ENCODE results near the gene FRMPD1.

FRMPD1 gene

DNA sequence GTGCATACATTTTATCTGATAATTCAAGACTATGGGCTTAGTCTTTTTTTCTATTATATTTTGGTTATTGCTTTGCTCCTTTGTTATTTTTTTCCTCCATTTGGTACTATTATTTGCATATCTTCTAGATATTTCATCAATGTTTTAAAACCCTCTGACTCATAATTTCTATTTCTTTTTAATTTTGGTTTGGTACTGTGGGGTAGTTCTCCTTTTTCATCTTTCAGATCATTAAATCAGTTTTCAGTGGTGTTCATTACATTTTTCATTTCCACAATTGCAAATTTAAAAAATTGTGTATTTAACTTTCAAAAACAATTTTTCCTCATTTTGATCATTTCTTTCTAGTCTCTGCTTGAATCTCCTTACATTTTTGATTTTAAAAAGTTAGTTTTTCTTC is 7.5 kb upstream of the FRMPD1 start:
- Histone ChIP-seq H3K23ac (ENCODE audit: low read length) (no peak overlapping the region), H3K4me1 (ENCODE audit: control insufficient read depth, low read depth, low read length) (no peaks in the 10 kb centered on the region), H2BK15ac (replicated peaks; ENCODE audit: low read depth) (no peak overlapping the region), H3K79me2 (ENCODE audit: control insufficient read depth, insufficient read depth, low read length) (no peaks in the 10 kb centered on the region), H2BK5ac (ENCODE audit: low read length) (no peak overlapping the region), H3K27me3 (ENCODE audit: insufficient read depth, low read length, poor library complexity) (no peaks in the 10 kb centered on the region), H3K36me3 (ENCODE audit: control insufficient read depth, insufficient read depth, low read length) (no peaks in the 10 kb centered on the region), H3K4me2 (ENCODE audit: low read length) (no peak overlapping the region), H3K9ac (ENCODE audit: low read length) (no peak overlapping the region), H3K56ac (ENCODE audit: low read length) (no peak overlapping the region), H4K5ac (ENCODE audit: low read length) (no peak overlapping the region), H3K18ac (ENCODE audit: low read length) (no peak overlapping the region), H3K4me3 (ENCODE audit: low read length) (no peak overlapping the region), H2BK120ac (ENCODE audit: low read depth, low read length) (no peak overlapping the region), H2AK5ac (ENCODE audit: low read length) (no peak overlapping the region), H3K27ac (ENCODE audit: low read depth, low read length) (no peak overlapping the region), H3K4ac (ENCODE audit: low read depth, low read length) (no peak overlapping the region), H4K8ac (ENCODE audit: low read depth, low read length) (no peak overlapping the region), H3K79me1 (ENCODE audit: low read length) (no peaks in the 10 kb centered on the region)
- no peak for DNase-seq

DNA sequence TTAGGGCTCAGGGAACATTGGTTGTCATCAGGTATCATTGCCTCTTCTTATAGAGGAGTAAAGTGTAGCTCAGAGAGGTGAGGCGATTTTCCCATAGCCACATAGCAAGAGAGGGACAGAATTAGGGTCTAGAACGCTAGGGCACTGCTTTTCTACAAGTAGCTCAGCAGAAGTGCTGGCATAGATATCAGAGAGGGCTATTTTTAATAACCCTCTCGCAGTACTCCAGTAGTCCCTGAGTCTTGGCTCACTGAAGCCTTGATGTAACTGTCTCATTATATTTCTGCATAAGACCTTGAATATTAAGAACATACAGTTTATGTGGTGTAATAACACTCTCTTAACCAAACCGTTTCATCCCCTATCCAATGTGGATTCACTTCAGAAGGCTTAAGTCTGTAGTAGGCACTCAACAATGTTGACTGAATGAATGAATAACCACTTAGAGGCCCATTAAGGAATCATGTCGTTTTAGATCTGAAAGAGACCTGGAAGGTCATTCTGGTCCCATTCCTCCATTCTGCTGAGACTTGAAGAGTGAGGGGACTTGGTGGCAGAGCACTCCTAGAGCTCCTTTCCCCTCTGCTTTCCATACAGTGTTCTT is 4.7 kb upstream of the FRMPD1 start:
- no peak overlapping the region for H2BK15ac ChIP-seq (replicated peaks; ENCODE audit: low read depth)
- H3K18ac ChIP-seq (ENCODE audit: low read length) = no peak overlapping the region
- H3K4me1 ChIP-seq (ENCODE audit: control insufficient read depth, low read depth, low read length) = no peaks in the 10 kb centered on the region
- no peak overlapping the region for H3K4me3 ChIP-seq (ENCODE audit: low read length)
- WGBS (ENCODE audit: extremely low coverage, insufficient coverage, low lambda C conversion rate) = no CpG with 5 or more reads among the region's 5 CpGs
- H3K36me3 ChIP-seq (ENCODE audit: control insufficient read depth, insufficient read depth, low read length) = no peaks in the 10 kb centered on the region
- no peak overlapping the region for H2BK5ac ChIP-seq (ENCODE audit: low read length)
- H3K4me2 ChIP-seq (ENCODE audit: low read length) = no peak overlapping the region
- no peak overlapping the region for H4K5ac ChIP-seq (ENCODE audit: low read length)
- no peak overlapping the region for H3K27ac ChIP-seq (ENCODE audit: low read depth, low read length)
- H3K27me3 ChIP-seq (ENCODE audit: insufficient read depth, low read length, poor library complexity) = peaks cover 4% of the 10 kb centered on the region
- H3K56ac ChIP-seq (ENCODE audit: low read length) = no peak overlapping the region
- no peak overlapping the region for H4K8ac ChIP-seq (ENCODE audit: low read depth, low read length)
- no peak overlapping the region for H3K9ac ChIP-seq (ENCODE audit: low read length)
- DNase-seq = no peak
- no peak overlapping the region for H2AK5ac ChIP-seq (ENCODE audit: low read length)
- H3K79me2 ChIP-seq (ENCODE audit: control insufficient read depth, insufficient read depth, low read length) = no peaks in the 10 kb centered on the region
- H3K23ac ChIP-seq (ENCODE audit: low read length) = no peak overlapping the region
- no peak overlapping the region for H3K4ac ChIP-seq (ENCODE audit: low read depth, low read length)
- H2BK120ac ChIP-seq (ENCODE audit: low read depth, low read length) = no peak overlapping the region
- no peaks in the 10 kb centered on the region for H3K79me1 ChIP-seq (ENCODE audit: low read length)

DNA sequence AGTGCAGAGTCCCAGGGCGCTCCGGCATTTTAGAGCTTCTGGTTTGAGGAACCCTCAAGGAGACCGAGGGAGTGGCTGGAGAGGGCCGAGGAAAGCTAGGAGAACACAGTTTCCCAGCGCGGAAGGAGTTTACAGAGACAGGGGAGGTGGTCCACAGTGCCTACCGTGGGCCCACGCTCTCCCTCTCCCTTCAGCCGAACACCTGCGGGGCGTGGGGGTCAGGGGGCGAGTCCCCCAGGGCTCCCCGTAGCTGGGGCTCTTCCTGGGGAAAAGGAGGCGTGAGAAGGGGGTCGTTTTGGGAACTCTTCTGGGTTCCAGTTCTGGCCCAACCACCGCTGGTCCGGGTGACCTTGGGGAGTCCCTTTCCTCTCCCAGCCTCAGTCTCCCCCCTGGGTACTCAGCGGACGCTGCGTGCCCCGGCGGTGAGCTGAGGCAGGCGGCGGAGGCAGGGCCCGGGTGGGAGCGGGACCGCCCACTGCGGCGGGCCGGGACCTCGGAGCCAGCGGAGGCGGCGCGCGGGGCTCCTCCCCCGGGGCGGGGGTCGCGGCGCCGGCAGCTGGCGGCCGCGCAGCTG is 368 bp upstream of the FRMPD1 start:
- Histone ChIP-seq H4K5ac (ENCODE audit: low read length) (no peak overlapping the region), H3K9ac (ENCODE audit: low read length) (no peak overlapping the region), H3K79me1 (ENCODE audit: low read length) (no peaks in the 10 kb centered on the region), H3K27me3 (ENCODE audit: insufficient read depth, low read length, poor library complexity) (peaks cover 22% of the 10 kb centered on the region), H3K36me3 (ENCODE audit: control insufficient read depth, insufficient read depth, low read length) (no peaks in the 10 kb centered on the region), H3K4me1 (ENCODE audit: control insufficient read depth, low read depth, low read length) (no peaks in the 10 kb centered on the region), H4K8ac (ENCODE audit: low read depth, low read length) (no peak overlapping the region), H3K18ac (ENCODE audit: low read length) (no peak overlapping the region), H3K23ac (ENCODE audit: low read length) (no peak overlapping the region), H3K4me2 (ENCODE audit: low read length) (peak overlapping the region; percentile 26), H3K4ac (ENCODE audit: low read depth, low read length) (no peak overlapping the region), H3K56ac (ENCODE audit: low read length) (peak overlapping the region; percentile 10), H2BK15ac (replicated peaks; ENCODE audit: low read depth) (no peak overlapping the region), H2BK5ac (ENCODE audit: low read length) (no peak overlapping the region), H2BK120ac (ENCODE audit: low read depth, low read length) (no peak overlapping the region), H3K79me2 (ENCODE audit: control insufficient read depth, insufficient read depth, low read length) (no peaks in the 10 kb centered on the region), H2AK5ac (ENCODE audit: low read length) (no peak overlapping the region), H3K27ac (ENCODE audit: low read depth, low read length) (no peak overlapping the region), H3K4me3 (ENCODE audit: low read length) (no peak overlapping the region)
- no CpG with 5 or more reads among the region's 45 CpGs for WGBS (ENCODE audit: extremely low coverage, insufficient coverage, low lambda C conversion rate)
- DNase-seq = no peak

DNA sequence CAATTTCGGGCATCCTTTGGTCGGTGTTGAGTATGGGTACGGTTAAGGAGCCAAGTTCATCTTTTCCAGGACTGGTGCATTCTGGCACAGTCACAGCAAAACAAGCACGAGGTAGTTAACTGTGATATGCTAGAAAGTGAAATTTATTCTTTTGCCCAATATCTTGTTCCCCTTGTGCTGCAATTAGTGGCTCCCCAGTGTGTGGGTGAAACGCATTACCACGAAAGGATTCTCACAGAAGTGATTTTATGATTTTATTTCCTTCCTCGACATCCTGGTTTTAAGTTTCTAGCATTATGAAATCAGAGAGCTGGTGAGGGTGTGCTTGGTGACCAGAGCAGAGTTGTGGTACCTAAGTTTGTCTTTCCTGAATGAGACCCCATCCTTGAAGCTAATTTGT is 1.5 kb downstream of the FRMPD1 start:
- Histone ChIP-seq H2BK15ac (replicated peaks; ENCODE audit: low read depth) (no peak overlapping the region), H3K79me2 (ENCODE audit: control insufficient read depth, insufficient read depth, low read length) (no peaks in the 10 kb centered on the region), H4K5ac (ENCODE audit: low read length) (no peak overlapping the region), H3K36me3 (ENCODE audit: control insufficient read depth, insufficient read depth, low read length) (no peaks in the 10 kb centered on the region), H4K8ac (ENCODE audit: low read depth, low read length) (no peak overlapping the region), H3K4ac (ENCODE audit: low read depth, low read length) (no peak overlapping the region), H3K18ac (ENCODE audit: low read length) (no peak overlapping the region), H3K79me1 (ENCODE audit: low read length) (no peaks in the 10 kb centered on the region), H3K27me3 (ENCODE audit: insufficient read depth, low read length, poor library complexity) (peaks cover 22% of the 10 kb centered on the region), H3K4me2 (ENCODE audit: low read length) (no peak overlapping the region), H3K23ac (ENCODE audit: low read length) (no peak overlapping the region), H2BK120ac (ENCODE audit: low read depth, low read length) (no peak overlapping the region), H3K9ac (ENCODE audit: low read length) (no peak overlapping the region), H3K4me3 (ENCODE audit: low read length) (no peak overlapping the region), H2AK5ac (ENCODE audit: low read length) (no peak overlapping the region), H3K56ac (ENCODE audit: low read length) (no peak overlapping the region), H3K4me1 (ENCODE audit: control insufficient read depth, low read depth, low read length) (no peaks in the 10 kb centered on the region), H2BK5ac (ENCODE audit: low read length) (no peak overlapping the region), H3K27ac (ENCODE audit: low read depth, low read length) (no peak overlapping the region)
- WGBS (ENCODE audit: extremely low coverage, insufficient coverage, low lambda C conversion rate) = no CpG with 5 or more reads among the region's 7 CpGs
- DNase-seq = no peak

DNA sequence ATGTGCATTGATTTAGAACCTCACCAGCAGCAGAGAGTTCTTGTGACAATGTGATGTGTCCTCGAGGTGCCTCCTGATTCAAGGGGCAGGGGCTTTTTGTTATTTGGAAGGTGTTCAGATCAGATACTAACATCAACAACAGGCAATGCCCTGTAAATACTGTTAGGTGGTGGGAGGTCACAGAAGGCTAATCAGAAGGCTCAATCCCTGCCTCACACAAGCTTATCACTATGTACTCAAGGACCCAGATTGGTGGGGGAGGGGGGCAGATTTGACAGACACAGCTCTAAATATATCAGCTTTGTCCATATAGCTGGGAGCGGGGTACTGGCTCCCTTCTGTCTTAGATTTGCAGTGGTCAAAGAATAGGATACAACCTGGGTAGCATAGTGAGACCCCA is 2.6 kb downstream of the FRMPD1 start:
- Histone ChIP-seq H3K4me3 (ENCODE audit: low read length) (no peak overlapping the region), H3K27ac (ENCODE audit: low read depth, low read length) (no peak overlapping the region), H3K79me2 (ENCODE audit: control insufficient read depth, insufficient read depth, low read length) (no peaks in the 10 kb centered on the region), H4K5ac (ENCODE audit: low read length) (no peak overlapping the region), H3K23ac (ENCODE audit: low read length) (no peak overlapping the region), H3K4me2 (ENCODE audit: low read length) (no peak overlapping the region), H3K56ac (ENCODE audit: low read length) (no peak overlapping the region), H2BK120ac (ENCODE audit: low read depth, low read length) (no peak overlapping the region), H3K36me3 (ENCODE audit: control insufficient read depth, insufficient read depth, low read length) (no peaks in the 10 kb centered on the region), H3K18ac (ENCODE audit: low read length) (no peak overlapping the region), H3K4me1 (ENCODE audit: control insufficient read depth, low read depth, low read length) (no peaks in the 10 kb centered on the region), H2AK5ac (ENCODE audit: low read length) (no peak overlapping the region), H2BK5ac (ENCODE audit: low read length) (no peak overlapping the region), H3K79me1 (ENCODE audit: low read length) (no peaks in the 10 kb centered on the region), H4K8ac (ENCODE audit: low read depth, low read length) (no peak overlapping the region), H2BK15ac (replicated peaks; ENCODE audit: low read depth) (no peak overlapping the region), H3K27me3 (ENCODE audit: insufficient read depth, low read length, poor library complexity) (peaks cover 22% of the 10 kb centered on the region), H3K4ac (ENCODE audit: low read depth, low read length) (no peak overlapping the region), H3K9ac (ENCODE audit: low read length) (no peak overlapping the region)
- WGBS (ENCODE audit: extremely low coverage, insufficient coverage, low lambda C conversion rate) = no CpG with 5 or more reads among the region's 2 CpGs
- DNase-seq = no peak

DNA sequence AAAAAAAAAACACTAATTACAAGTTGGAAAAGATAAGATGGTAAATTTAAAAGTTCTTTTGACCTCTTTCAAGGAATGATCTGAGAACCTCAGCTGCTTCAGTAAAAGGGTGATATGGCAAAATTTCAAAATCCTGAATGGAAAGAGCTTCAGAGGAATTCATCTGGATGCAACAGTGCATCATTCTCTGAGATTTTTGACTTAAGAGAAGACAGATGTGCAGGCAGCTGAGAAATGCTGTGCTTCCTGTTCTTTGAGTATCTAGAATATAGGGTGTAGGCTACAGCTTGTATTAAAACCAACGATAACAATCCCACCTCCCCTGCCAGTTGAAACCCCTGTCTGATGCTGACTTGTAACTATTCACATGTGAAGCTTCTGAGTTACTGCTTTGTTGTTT is 6.2 kb downstream of the FRMPD1 start:
- H3K18ac ChIP-seq (ENCODE audit: low read length) = no peak overlapping the region
- H2BK5ac ChIP-seq (ENCODE audit: low read length) = no peak overlapping the region
- H3K56ac ChIP-seq (ENCODE audit: low read length) = no peak overlapping the region
- no peak overlapping the region for H3K23ac ChIP-seq (ENCODE audit: low read length)
- peaks cover 9% of the 10 kb centered on the region for H3K27me3 ChIP-seq (ENCODE audit: insufficient read depth, low read length, poor library complexity)
- no peaks in the 10 kb centered on the region for H3K79me2 ChIP-seq (ENCODE audit: control insufficient read depth, insufficient read depth, low read length)
- no peak overlapping the region for H3K9ac ChIP-seq (ENCODE audit: low read length)
- H3K4me1 ChIP-seq (ENCODE audit: control insufficient read depth, low read depth, low read length) = no peaks in the 10 kb centered on the region
- H4K5ac ChIP-seq (ENCODE audit: low read length) = no peak overlapping the region
- DNase-seq = no peak
- no peak overlapping the region for H3K4ac ChIP-seq (ENCODE audit: low read depth, low read length)
- H3K79me1 ChIP-seq (ENCODE audit: low read length) = no peaks in the 10 kb centered on the region
- H3K36me3 ChIP-seq (ENCODE audit: control insufficient read depth, insufficient read depth, low read length) = no peaks in the 10 kb centered on the region
- no peak overlapping the region for H3K27ac ChIP-seq (ENCODE audit: low read depth, low read length)
- no peak overlapping the region for H4K8ac ChIP-seq (ENCODE audit: low read depth, low read length)
- no CpG with 5 or more reads among the region's 1 CpG for WGBS (ENCODE audit: extremely low coverage, insufficient coverage, low lambda C conversion rate)
- no peak overlapping the region for H2BK15ac ChIP-seq (replicated peaks; ENCODE audit: low read depth)
- H3K4me2 ChIP-seq (ENCODE audit: low read length) = no peak overlapping the region
- no peak overlapping the region for H2AK5ac ChIP-seq (ENCODE audit: low read length)
- H3K4me3 ChIP-seq (ENCODE audit: low read length) = no peak overlapping the region
- H2BK120ac ChIP-seq (ENCODE audit: low read depth, low read length) = no peak overlapping the region
